ENCODE results near the gene HOXC9.

HOXC9 gene

DNA sequence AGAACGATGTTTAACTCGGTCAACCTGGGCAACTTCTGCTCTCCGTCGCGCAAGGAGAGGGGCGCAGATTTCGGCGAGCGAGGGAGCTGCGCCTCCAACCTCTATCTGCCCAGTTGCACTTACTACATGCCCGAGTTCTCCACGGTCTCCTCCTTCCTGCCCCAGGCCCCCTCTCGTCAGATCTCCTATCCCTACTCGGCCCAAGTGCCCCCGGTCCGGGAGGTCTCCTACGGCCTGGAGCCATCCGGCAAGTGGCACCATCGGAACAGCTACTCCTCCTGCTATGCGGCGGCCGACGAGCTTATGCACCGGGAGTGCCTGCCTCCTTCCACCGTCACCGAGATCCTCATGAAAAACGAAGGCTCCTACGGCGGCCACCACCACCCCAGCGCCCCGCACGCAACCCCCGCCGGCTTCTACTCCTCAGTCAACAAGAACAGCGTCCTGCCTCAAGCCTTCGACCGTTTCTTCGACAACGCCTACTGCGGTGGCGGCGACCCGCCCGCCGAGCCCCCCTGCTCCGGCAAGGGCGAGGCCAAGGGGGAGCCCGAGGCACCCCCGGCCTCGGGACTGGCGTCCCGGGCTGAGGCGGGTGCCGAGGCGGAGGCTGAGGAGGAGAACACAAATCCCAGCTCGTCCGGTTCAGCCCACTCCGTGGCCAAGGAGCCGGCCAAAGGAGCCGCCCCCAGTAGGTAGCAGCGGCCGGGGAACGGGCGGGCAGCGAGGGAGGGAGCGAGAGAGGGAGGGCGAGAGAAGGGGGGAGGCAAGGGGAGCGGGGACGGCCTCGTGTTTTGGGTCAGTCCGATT, 26.5 kb upstream of the HOXC9 start:
- no peak for DNase-seq (ENCODE audit: extremely low read depth, low read depth)
- TF ChIP-seq, protein P1, sequence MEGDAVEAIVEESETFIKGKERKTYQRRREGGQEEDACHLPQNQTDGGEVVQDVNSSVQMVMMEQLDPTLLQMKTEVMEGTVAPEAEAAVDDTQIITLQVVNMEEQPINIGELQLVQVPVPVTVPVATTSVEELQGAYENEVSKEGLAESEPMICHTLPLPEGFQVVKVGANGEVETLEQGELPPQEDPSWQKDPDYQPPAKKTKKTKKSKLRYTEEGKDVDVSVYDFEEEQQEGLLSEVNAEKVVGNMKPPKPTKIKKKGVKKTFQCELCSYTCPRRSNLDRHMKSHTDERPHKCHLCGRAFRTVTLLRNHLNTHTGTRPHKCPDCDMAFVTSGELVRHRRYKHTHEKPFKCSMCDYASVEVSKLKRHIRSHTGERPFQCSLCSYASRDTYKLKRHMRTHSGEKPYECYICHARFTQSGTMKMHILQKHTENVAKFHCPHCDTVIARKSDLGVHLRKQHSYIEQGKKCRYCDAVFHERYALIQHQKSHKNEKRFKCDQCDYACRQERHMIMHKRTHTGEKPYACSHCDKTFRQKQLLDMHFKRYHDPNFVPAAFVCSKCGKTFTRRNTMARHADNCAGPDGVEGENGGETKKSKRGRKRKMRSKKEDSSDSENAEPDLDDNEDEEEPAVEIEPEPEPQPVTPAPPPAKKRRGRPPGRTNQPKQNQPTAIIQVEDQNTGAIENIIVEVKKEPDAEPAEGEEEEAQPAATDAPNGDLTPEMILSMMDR (IDR thresholded peaks at IDR 0.05; ENCODE audit: low read depth, low read length) = no peak

DNA sequence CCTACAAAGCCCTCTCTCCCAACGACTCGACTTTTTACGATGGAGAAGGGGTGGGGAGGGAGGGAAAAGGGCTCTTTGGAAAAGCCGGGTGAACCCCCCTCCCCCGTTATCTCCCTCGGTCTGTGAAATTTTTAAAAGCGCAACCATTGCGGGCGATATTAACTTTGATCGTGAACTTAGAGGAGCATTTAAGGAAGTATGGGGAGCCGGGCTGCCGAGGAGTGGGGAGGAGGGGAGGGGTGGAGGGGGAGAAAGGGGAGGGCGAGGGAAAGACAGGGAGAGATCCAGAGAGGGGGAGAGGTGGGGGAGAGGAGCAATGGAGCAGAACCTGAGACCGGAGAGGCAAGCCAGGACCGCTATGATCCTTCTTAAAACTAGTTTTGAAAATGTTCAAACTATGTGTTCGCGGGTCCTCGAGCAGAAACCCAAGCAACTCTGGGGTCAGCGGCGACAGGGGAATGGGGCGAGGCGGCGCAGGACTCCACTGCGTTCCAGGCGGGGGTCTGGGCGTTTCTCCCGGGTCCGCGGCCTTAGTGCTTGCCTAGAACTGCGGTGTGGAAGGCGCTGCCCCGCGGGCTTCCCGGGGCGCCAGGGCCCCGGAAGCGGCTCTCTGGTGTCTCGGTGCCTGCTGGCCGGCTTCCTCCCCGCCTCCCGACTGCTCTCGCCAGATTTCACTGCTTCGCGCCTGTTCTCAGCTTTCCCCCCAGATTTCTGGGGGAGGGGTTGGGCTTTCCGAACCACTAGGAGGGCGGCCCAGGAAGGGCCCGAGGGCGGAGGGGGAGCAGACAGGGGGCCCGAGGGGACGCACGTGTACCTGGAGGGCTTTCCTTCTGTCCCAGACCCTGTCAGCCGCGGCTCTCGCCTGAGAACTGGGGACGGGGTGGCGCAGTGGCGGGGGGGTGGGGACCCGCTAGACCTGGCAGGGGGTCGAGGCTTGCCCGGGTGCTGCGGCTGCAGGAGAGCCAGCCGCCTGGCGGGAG, 25.6 kb upstream of the HOXC9 start, which contains the start of gene HOTAIR:
HOTAIR (minus strand) TSS at position 871 of the 980 bp plus-strand sequence.
- TF ChIP-seq, protein P1 (IDR thresholded peaks at IDR 0.05; ENCODE audit: low read depth, low read length) = no peak
- DNase-seq (ENCODE audit: extremely low read depth, low read depth) = no peak

DNA sequence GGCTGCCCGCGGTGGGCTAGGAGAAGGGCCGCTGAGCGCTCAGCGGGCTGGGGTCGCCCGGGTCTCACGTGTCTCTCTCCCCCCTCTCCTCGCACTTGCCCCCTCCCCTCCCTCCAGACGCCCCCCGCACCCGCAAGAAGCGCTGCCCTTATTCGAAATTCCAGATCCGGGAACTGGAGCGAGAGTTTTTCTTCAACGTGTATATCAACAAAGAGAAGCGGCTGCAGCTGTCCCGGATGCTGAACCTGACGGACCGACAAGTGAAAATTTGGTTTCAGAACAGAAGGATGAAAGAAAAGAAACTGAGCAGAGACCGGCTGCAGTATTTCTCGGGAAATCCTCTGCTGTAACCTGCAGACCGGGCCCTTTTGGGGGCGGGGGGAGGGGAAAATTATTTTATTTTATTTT, 24.9 kb upstream of the HOXC9 start:
- TF ChIP-seq, protein P1 (IDR thresholded peaks at IDR 0.05; ENCODE audit: low read depth, low read length) = no peak
- no peak for DNase-seq (ENCODE audit: extremely low read depth, low read depth)

DNA sequence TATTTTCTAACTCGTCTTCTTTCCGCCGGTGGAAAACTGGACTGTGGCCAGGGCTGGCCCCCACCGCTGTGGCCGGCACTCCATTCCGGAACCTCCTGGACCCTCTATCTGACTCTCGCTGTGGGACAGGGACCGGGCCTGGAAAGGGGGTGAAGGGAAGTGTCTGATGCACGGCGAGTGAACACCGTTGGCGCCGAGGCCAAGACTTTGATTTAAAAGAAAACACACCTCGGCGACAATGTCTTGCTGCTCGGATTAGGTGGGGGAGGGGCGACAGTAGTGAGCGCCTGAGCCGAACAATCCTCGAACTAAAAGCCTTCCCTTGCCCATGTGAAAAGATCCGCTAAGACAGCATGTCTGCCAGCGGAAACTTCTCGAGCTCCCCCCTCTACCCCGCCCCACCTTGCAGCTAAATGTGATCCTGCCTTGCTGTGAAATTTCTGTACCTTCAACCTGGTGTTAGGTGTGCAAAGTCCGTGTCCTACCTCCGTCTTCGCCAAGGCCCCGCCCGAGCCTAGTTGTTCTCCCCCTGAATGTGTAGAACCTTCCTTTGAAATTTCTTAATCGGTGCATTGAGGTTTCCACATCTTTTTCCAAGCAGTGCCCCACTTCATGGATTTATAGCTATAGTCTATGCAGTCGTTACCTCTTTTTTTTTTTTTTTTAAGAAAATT, 24.3 kb upstream of the HOXC9 start:
- no peak for DNase-seq (ENCODE audit: extremely low read depth, low read depth)
- TF ChIP-seq, protein P1 (IDR thresholded peaks at IDR 0.05; ENCODE audit: low read depth, low read length) = no peak

DNA sequence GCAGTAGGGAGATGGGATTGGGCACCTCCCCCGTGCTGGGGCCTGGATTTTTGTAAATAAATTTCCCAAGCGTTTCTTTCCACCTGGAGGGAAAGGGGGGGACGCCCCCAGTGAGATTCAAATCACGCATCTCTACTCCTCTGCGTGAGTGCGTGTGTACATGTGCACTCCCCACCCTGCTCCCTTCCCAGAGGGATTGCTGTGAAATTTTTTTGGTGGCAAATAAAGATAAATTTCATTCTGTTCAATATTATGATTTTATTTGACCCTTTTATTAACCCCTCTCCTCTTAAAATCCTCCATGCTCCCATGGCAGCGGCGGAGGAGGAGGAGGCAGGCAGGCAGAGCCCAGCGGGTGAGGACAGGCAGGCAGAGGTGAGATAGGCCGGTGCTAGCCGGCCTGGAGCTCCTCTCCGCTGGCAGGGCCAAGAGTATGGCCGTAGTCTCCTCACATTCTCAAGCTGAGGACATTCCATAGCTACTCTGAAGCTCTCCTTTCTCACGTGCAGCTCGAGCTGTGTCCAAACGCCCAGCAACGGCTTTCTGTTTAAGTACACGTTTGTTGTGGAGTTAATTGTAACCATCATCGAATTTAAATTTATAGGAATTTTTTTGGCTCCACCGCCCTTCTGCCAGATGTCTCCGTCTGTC, 23.7 kb upstream of the HOXC9 start:
- TF ChIP-seq, protein P1 (IDR thresholded peaks at IDR 0.05; ENCODE audit: low read depth, low read length) = no peak
- DNase-seq (ENCODE audit: extremely low read depth, low read depth) = no peak

DNA sequence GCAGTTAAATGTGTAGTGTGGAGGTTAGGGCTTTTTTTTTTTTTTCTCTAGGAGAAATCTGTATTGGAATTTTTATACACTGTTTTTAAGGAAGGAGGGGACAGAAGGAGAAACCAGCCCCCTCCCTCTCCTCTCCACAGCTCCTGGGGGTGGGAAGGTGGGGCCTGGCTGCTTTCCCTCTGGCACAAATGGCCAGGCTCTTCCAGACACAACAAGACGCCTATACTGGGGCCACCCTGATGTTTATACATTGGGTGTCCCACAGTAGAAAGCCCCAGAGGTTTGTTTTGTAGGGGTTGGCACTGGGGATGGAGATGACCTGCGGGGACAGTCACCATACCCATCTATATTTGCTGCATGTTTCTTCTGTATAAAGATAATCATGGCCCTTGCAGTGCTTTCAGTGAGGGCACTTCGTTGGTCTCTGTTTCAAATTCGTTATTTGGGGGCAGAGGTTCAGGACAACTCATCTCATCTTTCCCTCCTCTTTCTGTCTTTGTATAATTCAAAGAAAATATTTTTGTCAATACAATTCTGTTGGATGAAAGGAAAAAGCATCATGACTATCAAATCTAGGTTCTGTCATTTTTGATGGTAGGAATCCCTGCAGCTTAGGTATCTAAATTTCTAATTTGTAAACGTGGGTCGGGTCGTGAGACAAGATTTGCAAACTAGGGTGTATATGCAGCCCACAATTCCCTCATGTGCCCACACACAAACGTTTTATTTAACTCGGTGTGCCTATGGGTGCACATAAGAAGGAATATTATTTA, 23.0 kb upstream of the HOXC9 start:
- DNase-seq (ENCODE audit: extremely low read depth, low read depth) = no peak
- TF ChIP-seq, protein P1 (IDR thresholded peaks at IDR 0.05; ENCODE audit: low read depth, low read length) = no peak
